HAP-1 (cell line): ENCODE results near the gene FAM236D.
"Not testable (repeated sequence)": the region's sequence is repeated elsewhere in the genome, so short reads cannot be mapped to it uniquely, and the experiment has no call there.

Source experiments
- DNase-seq, 2 experiments: peaks; one replicate each; pipeline ENCODE4 v3.0.0-alpha.2; 2016 to 2020; ENCODE audit warnings: low spot score in 2 of 2
- H3K27me3 ChIP-seq: fragments of 250-450 bp; sonication (Bioruptor Pico); 2 replicates; pipeline ENCODE4 v1.5.1; 2020; ENCODE audit warnings: low read depth, mild to moderate bottlenecking, moderate library complexity
- H3K36me3 ChIP-seq: fragments of 250-450 bp; sonication (Bioruptor Pico); replicated peaks from 2 replicates; pipeline ENCODE4 v1.5.1; 2020; ENCODE audit warnings: mild to moderate bottlenecking
- H3K4me1 ChIP-seq: fragments of 250-450 bp; sonication (Bioruptor Pico); 2 replicates; pipeline ENCODE4 v1.5.1; 2020; ENCODE audit warnings: mild to moderate bottlenecking
- H3K4me3 ChIP-seq: fragments of 250-450 bp; sonication (Bioruptor Pico); 2 replicates; pipeline ENCODE4 v1.5.1; 2020; ENCODE audit warnings: mild to moderate bottlenecking, moderate library complexity
- H3K9me3 ChIP-seq: fragments of 250-450 bp; sonication (Bioruptor Pico); 2 replicates; pipeline ENCODE4 v1.5.1; 2020; ENCODE audit warnings: mild to moderate bottlenecking, moderate library complexity
- in situ Hi-C: fragments of 300-500 bp; cut with MboI; formaldehyde crosslinking; loops from 3 replicates; pipeline ENCODE4 v1.14.3; 2020; ENCODE audit warnings: low sequenced_read_pairs, inconsistent platforms, mixed read lengths

The FAM236D gene

GRCh38 chrX:72808110-72808509 is at the start of gene FAM236D:
FAM236D (minus strand) TSS chrX:72808210; CDS start chrX:72808110, 100 bp downstream.
- H3K27me3 ChIP-seq, DNase-seq, H3K4me1 ChIP-seq, in situ Hi-C loops, H3K9me3 ChIP-seq, H3K4me3 ChIP-seq, H3K36me3 ChIP-seq: not testable (repeated sequence)

GRCh38 chrX:72837532-72837931 is 29.5 kb upstream of the FAM236D start:
- H3K36me3 ChIP-seq, in situ Hi-C loops, H3K27me3 ChIP-seq, H3K9me3 ChIP-seq, H3K4me1 ChIP-seq, DNase-seq, H3K4me3 ChIP-seq: not testable (repeated sequence)

GRCh38 chrX:72830701-72831100 is 22.7 kb upstream of the FAM236D start:
- not testable (repeated sequence) for H3K27me3 ChIP-seq

DNA sequence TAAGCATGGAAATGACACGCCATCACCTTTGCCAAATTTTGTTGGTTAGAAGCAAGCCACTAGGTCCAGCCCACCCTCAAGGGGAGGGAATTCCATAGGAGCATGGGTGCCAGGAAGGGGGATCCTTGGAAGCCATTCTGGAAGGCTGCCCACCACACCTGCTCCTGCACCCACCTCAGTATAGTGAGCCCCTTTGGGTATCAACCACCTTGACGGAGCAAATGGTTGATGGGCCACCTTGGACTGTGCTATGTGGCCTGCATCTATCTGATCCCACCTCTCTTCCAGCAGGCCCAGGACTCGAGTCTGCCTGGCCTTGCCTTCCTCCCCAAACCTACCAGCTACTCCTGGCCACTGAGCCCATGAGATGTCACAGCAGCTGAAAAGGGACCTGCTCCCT is 17.6 kb downstream of the FAM236D start:
- H3K36me3 ChIP-seq, H3K27me3 ChIP-seq, H3K4me3 ChIP-seq, in situ Hi-C loops, DNase-seq, H3K9me3 ChIP-seq, H3K4me1 ChIP-seq: not testable (repeated sequence)

More at GRCh38 chrX:72830701-72831100, 22.7 kb upstream of the FAM236D start:
- H3K9me3 ChIP-seq, in situ Hi-C loops, H3K4me1 ChIP-seq, DNase-seq, H3K36me3 ChIP-seq, H3K4me3 ChIP-seq: not testable (repeated sequence)

DNA sequence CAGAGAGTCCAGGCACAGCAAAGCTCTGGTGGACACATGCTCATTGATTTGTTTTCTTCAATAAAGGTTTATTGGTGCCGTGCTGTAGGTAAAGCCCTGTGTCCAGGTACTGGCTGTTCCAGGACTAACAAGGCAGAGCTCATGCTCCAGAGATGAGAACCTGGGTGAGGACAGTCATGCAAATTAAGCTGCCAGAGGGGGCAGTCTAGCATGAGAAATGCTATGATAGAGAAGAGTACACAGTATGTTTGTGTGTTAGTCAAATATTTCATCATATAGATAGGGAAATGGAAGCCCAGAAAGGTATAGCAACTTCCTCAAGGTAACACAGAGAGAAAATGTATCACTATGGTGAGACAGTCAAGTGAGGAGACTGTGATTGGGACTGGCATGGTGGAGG is 19.9 kb downstream of the FAM236D start:
- H3K36me3 ChIP-seq, H3K27me3 ChIP-seq, H3K4me3 ChIP-seq, in situ Hi-C loops, H3K4me1 ChIP-seq, DNase-seq, H3K9me3 ChIP-seq: not testable (repeated sequence)

DNA sequence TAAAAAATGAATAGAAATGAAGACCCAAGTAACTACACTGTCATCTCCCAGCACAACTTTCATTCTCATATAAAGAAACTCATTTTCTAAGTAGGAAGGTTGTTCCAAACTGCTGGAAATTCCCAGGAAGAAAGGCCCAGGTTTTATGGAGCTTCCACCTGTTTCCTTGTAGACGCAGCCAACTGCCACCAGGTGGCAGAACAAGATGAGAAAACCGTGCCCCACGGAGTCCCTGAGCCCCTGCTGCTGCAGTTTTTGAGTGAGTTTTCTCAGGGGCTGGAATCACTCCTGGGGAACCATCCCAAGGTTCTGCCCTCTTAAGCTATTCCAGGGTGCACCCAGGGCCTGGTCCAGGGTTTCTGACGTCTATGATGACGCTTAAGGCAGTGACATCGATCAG is 24.0 kb downstream of the FAM236D start:
- DNase-seq, H3K27me3 ChIP-seq, in situ Hi-C loops, H3K4me1 ChIP-seq, H3K36me3 ChIP-seq, H3K4me3 ChIP-seq, H3K9me3 ChIP-seq: not testable (repeated sequence)

- H3K9me3 ChIP-seq, H3K27me3 ChIP-seq, DNase-seq, H3K4me3 ChIP-seq, in situ Hi-C loops, H3K4me1 ChIP-seq, H3K36me3 ChIP-seq: not testable (repeated sequence)
Observed at GRCh38 chrX:72783365-72783936, 24.6 kb downstream of the FAM236D start.

DNA sequence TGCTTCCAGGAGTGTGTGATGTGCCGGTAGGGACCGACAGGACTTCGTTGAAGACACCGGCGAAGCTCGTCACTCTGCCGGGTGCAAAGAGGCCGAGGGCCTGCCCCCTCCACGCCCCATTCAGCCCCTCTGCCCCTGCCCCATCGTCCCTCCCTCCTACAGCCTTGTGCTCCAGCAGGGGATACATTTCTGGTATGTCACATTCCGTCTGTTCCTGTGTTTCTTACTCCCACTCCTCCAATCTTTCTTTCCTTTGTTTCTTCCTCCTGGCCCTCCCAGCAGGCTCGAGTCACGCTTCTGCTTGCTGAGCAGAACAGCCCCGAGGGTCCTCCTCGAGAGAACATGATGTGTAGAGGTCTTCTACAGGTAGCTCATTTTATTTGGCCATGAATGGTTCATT is 25.4 kb downstream of the FAM236D start, which contains the start of gene FAM236B:
TSS of gene FAM236B (minus strand) at position 101 of the 400 bp plus-strand sequence. CDS start at position 1, 100 bp downstream.
- H3K4me3 ChIP-seq, H3K36me3 ChIP-seq, DNase-seq, H3K9me3 ChIP-seq, H3K27me3 ChIP-seq, H3K4me1 ChIP-seq, in situ Hi-C loops: not testable (repeated sequence)

GRCh38 chrX:72778146-72778545 is 29.9 kb downstream of the FAM236D start:
- H3K4me3 ChIP-seq, DNase-seq, H3K9me3 ChIP-seq, H3K36me3 ChIP-seq, H3K4me1 ChIP-seq, in situ Hi-C loops, H3K27me3 ChIP-seq: not testable (repeated sequence)

GRCh38 chrX:72777467-72777790 is 30.6 kb downstream of the FAM236D start:
- H3K4me3 ChIP-seq, H3K9me3 ChIP-seq, H3K36me3 ChIP-seq, H3K27me3 ChIP-seq, H3K4me1 ChIP-seq, DNase-seq, in situ Hi-C loops: not testable (repeated sequence)

DNA sequence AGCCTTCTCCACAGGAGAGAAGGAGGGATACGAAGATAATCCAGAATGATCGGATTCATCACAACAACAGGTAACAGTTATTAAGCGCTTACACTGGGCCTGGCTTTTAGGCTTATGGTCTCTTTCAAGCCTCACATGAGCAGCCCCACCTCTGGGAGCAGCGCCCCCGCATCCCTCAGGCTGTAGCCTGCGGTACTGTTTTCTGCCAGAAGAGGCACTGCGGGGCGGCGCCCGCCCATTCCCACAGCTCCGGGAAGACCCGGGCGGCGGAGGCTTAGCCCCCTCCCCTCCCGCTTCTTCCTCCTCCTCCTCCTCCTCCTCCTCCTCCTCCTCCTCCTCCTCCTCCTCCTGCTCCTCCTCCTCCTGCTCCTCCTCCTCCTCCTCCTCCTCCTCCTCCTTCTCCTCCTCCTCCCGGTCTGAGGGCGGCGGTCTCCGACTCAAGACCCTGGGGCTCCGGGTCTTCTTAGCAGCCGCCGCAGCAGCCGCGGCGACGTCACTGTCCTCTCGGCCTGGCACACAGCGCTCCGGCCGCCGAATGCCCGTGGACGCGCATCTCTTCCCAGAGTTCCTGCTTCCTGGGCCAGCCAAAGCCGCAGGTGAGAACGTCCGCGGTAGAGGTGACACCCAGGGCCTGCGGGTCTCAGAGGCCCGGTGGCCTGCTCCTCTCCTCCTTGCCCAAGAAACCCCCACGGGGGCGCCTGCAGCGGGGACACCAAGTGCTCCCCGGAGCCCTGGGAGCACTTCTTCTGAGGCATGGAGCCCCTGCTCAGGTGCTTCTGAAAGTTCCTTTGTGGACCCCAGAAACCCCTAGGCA is 31.1 kb downstream of the FAM236D start, which contains the start of gene DMRTC1B:
TSS of gene DMRTC1B (plus strand) at position 238 of the 814 bp plus-strand sequence. CDS start 68,246 bp downstream, outside the sequence.
- H3K36me3 ChIP-seq, H3K9me3 ChIP-seq, DNase-seq, H3K4me3 ChIP-seq, H3K4me1 ChIP-seq, H3K27me3 ChIP-seq, in situ Hi-C loops: not testable (repeated sequence)

DNA sequence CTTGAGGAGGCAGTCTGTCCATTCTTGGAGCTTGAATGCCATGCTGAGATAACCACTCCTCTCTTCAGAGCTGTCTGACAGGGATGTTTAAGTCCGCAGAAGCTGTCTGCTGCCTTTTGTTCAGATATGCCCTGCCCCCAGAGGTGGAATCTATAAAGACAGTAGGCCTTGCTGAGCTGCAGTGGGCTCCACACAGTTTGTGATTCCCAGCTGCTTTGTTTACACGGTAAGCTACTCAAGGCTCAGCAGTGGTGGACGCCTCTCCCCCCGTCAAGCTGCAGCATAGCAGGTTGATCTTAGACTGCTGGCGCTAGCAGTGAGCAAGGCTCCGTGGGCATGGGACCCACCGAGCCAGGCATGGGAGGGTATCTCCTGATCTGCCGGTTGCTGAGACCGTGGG is 47.6 kb downstream of the FAM236D start:
- H3K36me3 ChIP-seq, DNase-seq, H3K27me3 ChIP-seq, H3K9me3 ChIP-seq, H3K4me1 ChIP-seq, in situ Hi-C loops, H3K4me3 ChIP-seq: not testable (repeated sequence)
